ENCODE measurements around the gene PCDHGB7.
"Not testable (repeated sequence)": the region's sequence is repeated elsewhere in the genome, so short reads cannot be mapped to it uniquely, and the experiment has no call there.

Gene PCDHGB7

GRCh38 chr5:141412854-141413539 lies 4.5 kb upstream of the PCDHGB7 start, which contains the start of gene PCDHGA10:
PCDHGA10 (plus strand) TSS chr5:141412987; CDS start chr5:141413176, 189 bp downstream.
- peak; percentile 80 for TF ChIP-seq CTCF (IDR thresholded peaks at IDR 0.05; ENCODE audit: extremely low read depth, insufficient read depth, missing control alignments)
- in situ Hi-C loops (cut with MboI; ENCODE audit: low pct_unique_long_range_greater_than_20kb, low sequenced_read_pairs, unreplicated experiment): no loop called here
- peak; percentile 86 for DNase-seq (ENCODE audit: low spot score)

- in situ Hi-C loops (cut with MboI; ENCODE audit: low pct_unique_long_range_greater_than_20kb, low sequenced_read_pairs, unreplicated experiment): no loop called here
- TF ChIP-seq CTCF (IDR thresholded peaks at IDR 0.05; ENCODE audit: extremely low read depth, insufficient read depth, missing control alignments): no peak
- no peak for DNase-seq (ENCODE audit: low spot score)
Observed at GRCh38 chr5:141413540-141414069, 3.9 kb upstream of the PCDHGB7 start.

DNA sequence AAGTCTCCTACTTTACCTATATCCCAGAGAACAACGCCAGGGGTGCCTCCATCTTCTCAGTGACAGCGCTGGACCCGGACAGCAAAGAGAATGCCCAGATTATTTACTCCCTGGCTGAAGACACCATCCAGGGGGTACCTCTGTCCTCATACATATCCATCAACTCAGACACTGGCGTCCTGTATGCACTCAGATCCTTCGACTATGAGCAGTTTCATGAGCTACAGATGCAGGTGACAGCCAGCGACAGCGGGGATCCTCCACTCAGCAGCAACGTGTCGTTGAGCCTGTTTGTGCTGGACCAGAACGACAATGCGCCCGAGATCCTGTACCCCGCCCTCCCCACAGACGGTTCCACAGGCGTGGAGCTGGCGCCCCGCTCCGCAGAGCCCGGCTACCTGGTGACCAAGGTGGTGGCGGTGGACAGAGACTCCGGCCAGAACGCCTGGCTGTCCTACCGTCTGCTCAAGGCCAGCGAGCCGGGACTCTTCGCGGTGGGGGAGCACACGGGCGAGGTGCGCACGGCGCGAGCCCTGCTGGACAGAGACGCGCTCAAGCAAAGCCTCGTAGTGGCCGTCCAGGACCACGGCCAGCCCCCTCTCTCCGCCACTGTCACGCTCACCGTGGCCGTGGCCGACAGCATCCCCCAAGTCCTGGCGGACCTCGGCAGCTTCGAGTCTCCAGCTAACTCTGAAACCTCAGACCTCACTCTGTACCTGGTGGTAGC lies 2.8 kb upstream of the PCDHGB7 start:
- in situ Hi-C loops (cut with MboI; ENCODE audit: low pct_unique_long_range_greater_than_20kb, low sequenced_read_pairs, unreplicated experiment): loop anchor here (5.0 kb wide), 1 partner anchor 148 kb away; no protein-coding TSS in a partner anchor
- not testable (repeated sequence) for DNase-seq (ENCODE audit: low spot score)

- in situ Hi-C loops (cut with MboI; ENCODE audit: low pct_unique_long_range_greater_than_20kb, low sequenced_read_pairs, unreplicated experiment): loop anchor here (5.0 kb wide), 1 partner anchor 147 kb away; no protein-coding TSS in a partner anchor
- not testable (repeated sequence) for DNase-seq (ENCODE audit: low spot score)
Observed at GRCh38 chr5:141415275-141415618, 2.2 kb upstream of the PCDHGB7 start.

GRCh38 chr5:141419074-141419880 lies 1.8 kb downstream of the PCDHGB7 start:
- no peak for DNase-seq (ENCODE audit: low spot score)
- in situ Hi-C loops (cut with MboI; ENCODE audit: low pct_unique_long_range_greater_than_20kb, low sequenced_read_pairs, unreplicated experiment): loop anchor here (5.0 kb wide), 1 partner anchor 143 kb away; no protein-coding TSS in a partner anchor
- no peak for TF ChIP-seq CTCF (IDR thresholded peaks at IDR 0.05; ENCODE audit: extremely low read depth, insufficient read depth, missing control alignments)

- TF ChIP-seq CTCF (IDR thresholded peaks at IDR 0.05; ENCODE audit: extremely low read depth, insufficient read depth, missing control alignments): peak; percentile 73
- peak; percentile 71 for DNase-seq (ENCODE audit: low spot score)
- in situ Hi-C loops (cut with MboI; ENCODE audit: low pct_unique_long_range_greater_than_20kb, low sequenced_read_pairs, unreplicated experiment): no loop called here
Observed at GRCh38 chr5:141420855-141421488, 3.5 kb downstream of the PCDHGB7 start, which contains the start of gene PCDHGA11. PCDHGA11 (plus strand) TSS chr5:141421051; CDS start chr5:141421228, 177 bp downstream.

GRCh38 chr5:141421489-141421855 lies 4.0 kb downstream of the PCDHGB7 start:
- TF ChIP-seq CTCF (IDR thresholded peaks at IDR 0.05; ENCODE audit: extremely low read depth, insufficient read depth, missing control alignments): no peak
- in situ Hi-C loops (cut with MboI; ENCODE audit: low pct_unique_long_range_greater_than_20kb, low sequenced_read_pairs, unreplicated experiment): no loop called here
- no peak for DNase-seq (ENCODE audit: low spot score)
